ENCODE data around the gene CLCNKB.

DNA sequence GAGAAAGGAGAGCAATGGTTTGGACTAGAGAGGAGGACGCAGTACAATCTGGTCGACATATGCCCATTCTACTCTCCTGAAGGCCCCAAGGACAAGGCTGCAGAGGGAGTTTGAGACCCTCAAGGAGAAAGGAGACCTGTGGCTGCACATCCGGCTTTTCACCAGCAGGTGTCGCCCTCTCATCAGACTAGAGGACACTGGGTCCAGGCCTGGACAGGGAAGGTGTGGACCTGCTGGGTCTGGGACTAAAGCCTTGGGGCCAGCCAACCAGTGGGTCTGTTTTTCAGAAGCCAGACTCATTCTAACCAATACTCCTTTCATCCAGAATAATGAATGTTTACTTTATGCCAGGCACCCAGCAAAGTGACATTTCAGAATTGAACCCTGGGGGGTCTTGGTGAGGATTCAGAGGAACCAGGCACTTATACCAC is 34.5 kb upstream of the CLCNKB start:
- TF ChIP-seq POLR2A (IDR thresholded peaks at IDR 0.05): peak in 1 of 2 donors; percentile 28
- peak; percentile 95 to 99 (median 99) for TF ChIP-seq CTCF (IDR thresholded peaks at IDR 0.05 in 4 of 5, conservative IDR thresholded peaks at IDR 0.05 in 1 of 5)

Data from gastrocnemius medialis (tissue), 4 donors.